Measurements from ENCODE around the gene ZNF674.

- TF ChIP-seq POLR2A (IDR thresholded peaks at IDR 0.05) = no peak
- TF ChIP-seq CTCF (IDR thresholded peaks at IDR 0.05) = no peak
Measured at GRCh38 chrX:46579250-46579649, 34.0 kb upstream of the ZNF674 start.
